Measurements from ENCODE around the gene MCC.

Gene MCC

GRCh38 chr5:113513384-113514288, 25.4 kb upstream of the MCC start, which contains the start of gene YTHDC2:
YTHDC2 (plus strand) TSS chr5:113513694; CDS start chr5:113513896, 202 bp downstream.
- TF ChIP-seq CTCF (IDR thresholded peaks at IDR 0.05; ENCODE audit: insufficient read depth, low read length, poor library complexity, severe bottlenecking), result peak; percentile 26

GRCh38 chr5:113512341-113512740, 24.1 kb upstream of the MCC start:
- Histone ChIP-seq H3K36me3 (ENCODE audit: control insufficient read depth, insufficient read depth, low read length) (peaks cover 2% of the 10 kb centered on the region), H3K27me3 (replicated peaks; ENCODE audit: control insufficient read depth, insufficient read depth, low read length) (no peaks in the 10 kb centered on the region; the same call in 1 of the 2 replicates), H3K4me3 (replicated peaks; ENCODE audit: low read depth, low read length) (no peak overlapping the region)
- DNase-seq (ENCODE audit: extremely low read depth, insufficient read length), result no peak
- TF ChIP-seq CTCF (IDR thresholded peaks at IDR 0.05; ENCODE audit: insufficient read depth, low read length, poor library complexity, severe bottlenecking), result no peak

More at GRCh38 chr5:113513384-113514288, 25.4 kb upstream of the MCC start, which contains the start of gene YTHDC2:
- Histone ChIP-seq H3K36me3 (ENCODE audit: control insufficient read depth, insufficient read depth, low read length) (peaks cover 3% of the 10 kb centered on the region), H3K27me3 (replicated peaks; ENCODE audit: control insufficient read depth, insufficient read depth, low read length) (no peaks in the 10 kb centered on the region; the same call in 1 of the 2 replicates), H3K4me3 (replicated peaks; ENCODE audit: low read depth, low read length) (peak within 1 kb of the TSS; percentile 95)
- peak; percentile 92 for DNase-seq (ENCODE audit: extremely low read depth, insufficient read length)

GRCh38 chr5:113510836-113511451, 22.7 kb upstream of the MCC start:
- DNase-seq (ENCODE audit: extremely low read depth, insufficient read length), result no peak
- H3K36me3 ChIP-seq (ENCODE audit: control insufficient read depth, insufficient read depth, low read length), result peaks cover 2% of the 10 kb centered on the region
- H3K27me3 ChIP-seq (replicated peaks; ENCODE audit: control insufficient read depth, insufficient read depth, low read length), result no peaks in the 10 kb centered on the region; the same call in 1 of the 2 replicates
- no peak overlapping the region for H3K4me3 ChIP-seq (replicated peaks; ENCODE audit: low read depth, low read length)
- TF ChIP-seq CTCF (IDR thresholded peaks at IDR 0.05; ENCODE audit: insufficient read depth, low read length, poor library complexity, severe bottlenecking), result peak; percentile 28

GRCh38 chr5:113508756-113509155, 20.5 kb upstream of the MCC start:
- H3K36me3 ChIP-seq (ENCODE audit: control insufficient read depth, insufficient read depth, low read length), result no peaks in the 10 kb centered on the region
- no peaks in the 10 kb centered on the region; the same call in 1 of the 2 replicates for H3K27me3 ChIP-seq (replicated peaks; ENCODE audit: control insufficient read depth, insufficient read depth, low read length)
- no peak for DNase-seq (ENCODE audit: extremely low read depth, insufficient read length)
- no peak overlapping the region for H3K4me3 ChIP-seq (replicated peaks; ENCODE audit: low read depth, low read length)
- no peak for TF ChIP-seq CTCF (IDR thresholded peaks at IDR 0.05; ENCODE audit: insufficient read depth, low read length, poor library complexity, severe bottlenecking)

- DNase-seq (ENCODE audit: extremely low read depth, insufficient read length), result no peak
Measured at GRCh38 chr5:113507601-113508000, 19.3 kb upstream of the MCC start.

More at GRCh38 chr5:113507601-113508000, 19.3 kb upstream of the MCC start:
- no peaks in the 10 kb centered on the region for H3K36me3 ChIP-seq (ENCODE audit: control insufficient read depth, insufficient read depth, low read length)
- H3K4me3 ChIP-seq (replicated peaks; ENCODE audit: low read depth, low read length), result no peak overlapping the region
- no peak for TF ChIP-seq CTCF (IDR thresholded peaks at IDR 0.05; ENCODE audit: insufficient read depth, low read length, poor library complexity, severe bottlenecking)
- H3K27me3 ChIP-seq (replicated peaks; ENCODE audit: control insufficient read depth, insufficient read depth, low read length), result no peaks in the 10 kb centered on the region; the same call in 1 of the 2 replicates

All from GM06990 (cell line).